C1 segment of cervical spinal cord (tissue), 14 donors: ENCODE data around the gene TMEM35A.
"Not testable (repeated sequence)": the region's sequence is repeated elsewhere in the genome, so short reads cannot be mapped to it uniquely, and the experiment has no call there.

Source experiments
- DNase-seq, 14 donors: peaks; one replicate each; lab custom pipeline; 2025; lab: John Stamatoyannopoulos, UW

TMEM35A gene

GRCh38 chrX:101078716-101079598 is at the start of gene TMEM35A:
Gene TMEM35A, plus strand, starts transcription at chrX:101078879. Its CDS starts 124 bp downstream, at chrX:101079003.
- DNase-seq, result peak in 3 of 14 donors; percentile 0 to 73 (median 6)

- no peak for DNase-seq
Measured at GRCh38 chrX:101029665-101030064, 49.0 kb upstream of the TMEM35A start.

GRCh38 chrX:101037231-101037630 is 41.4 kb upstream of the TMEM35A start:
- DNase-seq, result no peak

- DNase-seq, result no peak
Measured at GRCh38 chrX:101040197-101040596, 38.5 kb upstream of the TMEM35A start.

GRCh38 chrX:101051153-101051548 is 27.5 kb upstream of the TMEM35A start:
- peak in 2 of 14 donors; percentile 14 to 36 for DNase-seq

- DNase-seq, result peak in 13 of 14 donors; percentile 5 to 75 (median 54)
Measured at GRCh38 chrX:101051549-101052302, 27.0 kb upstream of the TMEM35A start, which contains the start of gene TRMT2B. Gene TRMT2B, minus strand, starts transcription at chrX:101052111. Its CDS starts 9,822 bp downstream, at chrX:101042289.

- DNase-seq, result not testable (repeated sequence)
Measured at GRCh38 chrX:101056551-101056950, 22.1 kb upstream of the TMEM35A start.

- no peak for DNase-seq
Measured at GRCh38 chrX:101057093-101057714, 21.5 kb upstream of the TMEM35A start.

- no peak for DNase-seq
Measured at GRCh38 chrX:101062176-101062575, 16.5 kb upstream of the TMEM35A start.

GRCh38 chrX:101071582-101071981 is 7.1 kb upstream of the TMEM35A start:
- DNase-seq, result no peak

GRCh38 chrX:101079736-101080270 is 1.1 kb downstream of the TMEM35A start:
- peak in 1 of 14 donors; percentile 64 for DNase-seq

GRCh38 chrX:101080326-101081124 is 1.8 kb downstream of the TMEM35A start:
- peak in 1 of 14 donors; percentile 53 for DNase-seq

GRCh38 chrX:101081231-101081630 is 2.6 kb downstream of the TMEM35A start:
- peak in 1 of 14 donors; percentile 36 for DNase-seq

GRCh38 chrX:101091817-101092216 is 13.1 kb downstream of the TMEM35A start:
- DNase-seq, result no peak

GRCh38 chrX:101097546-101098453 is 19.1 kb downstream of the TMEM35A start, which contains the start of gene CENPI:
Gene CENPI, plus strand, starts transcription at chrX:101098204. Its CDS starts 2,867 bp downstream, at chrX:101101071.
- DNase-seq, result peak; percentile 14 to 90 (median 80)

- DNase-seq, result no peak
Measured at GRCh38 chrX:101108284-101108683, 29.6 kb downstream of the TMEM35A start.

GRCh38 chrX:101117701-101118100 is 39.0 kb downstream of the TMEM35A start:
- DNase-seq, result no peak

GRCh38 chrX:101136235-101136634 is 57.6 kb downstream of the TMEM35A start:
- no peak for DNase-seq
